ENCODE data around the gene BMPER. TPM values are rescaled to one million over a fixed set of nuclear protein-coding genes. Genes with fewer than 3 reads are reported as not detected.

BMPER gene
- total and polyA plus RNA-seq, 8 donors: 7.4 to 47.7 (median 39.6) TPM

- H3K36me3 ChIP-seq: no peaks in the 10 kb centered on the region
- H3K4me3 ChIP-seq: no peak overlapping the region
- no peak overlapping the region for H3K27ac ChIP-seq
- H3K9me3 ChIP-seq: no peaks in the 10 kb centered on the region
- no peak for ATAC-seq
- no peak for TF ChIP-seq CTCF (IDR thresholded peaks at IDR 0.05)
- H3K27me3 ChIP-seq: no peaks in the 10 kb centered on the region
- intact Hi-C loops (cut with DNase I): no loop called here
- H3K4me1 ChIP-seq: no peaks in the 10 kb centered on the region
- no peak for DNase-seq
Observed at GRCh38 chr7:34153656-34154270, 248.4 kb downstream of the BMPER start.

GRCh38 chr7:34155220-34155908 lies 250.0 kb downstream of the BMPER start:
- TF ChIP-seq CTCF (IDR thresholded peaks at IDR 0.05): no peak
- intact Hi-C loops (cut with DNase I): no loop called here

GRCh38 chr7:34156336-34156735 lies 251.0 kb downstream of the BMPER start:
- Histone ChIP-seq H3K27ac (no peak overlapping the region), H3K27me3 (no peaks in the 10 kb centered on the region)

More at GRCh38 chr7:34155220-34155908, 250.0 kb downstream of the BMPER start:
- Histone ChIP-seq H3K9me3 (no peaks in the 10 kb centered on the region), H3K4me1 (no peaks in the 10 kb centered on the region), H3K27me3 (no peaks in the 10 kb centered on the region), H3K27ac (no peak overlapping the region), H3K4me3 (no peak overlapping the region), H3K36me3 (no peaks in the 10 kb centered on the region)
- ATAC-seq: peak; percentile 62
- no peak for DNase-seq

GRCh38 chr7:34157137-34157536 lies 251.8 kb downstream of the BMPER start:
- Histone ChIP-seq H3K36me3 (no peaks in the 10 kb centered on the region), H3K9me3 (no peaks in the 10 kb centered on the region), H3K4me1 (no peaks in the 10 kb centered on the region), H3K27me3 (no peaks in the 10 kb centered on the region), H3K27ac (no peak overlapping the region), H3K4me3 (no peak overlapping the region)
- DNase-seq (no peak), ATAC-seq (no peak)
- TF ChIP-seq CTCF (IDR thresholded peaks at IDR 0.05): no peak
- intact Hi-C loops (cut with DNase I): no loop called here

More at GRCh38 chr7:34156336-34156735, 251.0 kb downstream of the BMPER start:
- TF ChIP-seq CTCF (IDR thresholded peaks at IDR 0.05): no peak
- Histone ChIP-seq H3K36me3 (no peaks in the 10 kb centered on the region), H3K9me3 (no peaks in the 10 kb centered on the region), H3K4me3 (no peak overlapping the region), H3K4me1 (no peaks in the 10 kb centered on the region)
- intact Hi-C loops (cut with DNase I): no loop called here
- DNase-seq: no peak
- peak; percentile 43 for ATAC-seq

- H3K4me1 ChIP-seq: no peaks in the 10 kb centered on the region
- no peak overlapping the region for H3K27ac ChIP-seq
- DNase-seq (peak in 1 of 4 donors; percentile 57), ATAC-seq (no peak)
- intact Hi-C loops (cut with DNase I): no loop called here
- H3K4me3 ChIP-seq: no peak overlapping the region
- no peaks in the 10 kb centered on the region for H3K9me3 ChIP-seq
- TF ChIP-seq CTCF (IDR thresholded peaks at IDR 0.05): no peak
- H3K36me3 ChIP-seq: no peaks in the 10 kb centered on the region
- no peaks in the 10 kb centered on the region for H3K27me3 ChIP-seq
Observed at GRCh38 chr7:34158368-34159153, 253.2 kb downstream of the BMPER start.

Data from left lung (tissue), 10 donors.